SW 1271 (cell line): ENCODE data around the gene CD83.

Source experiments
- DNase-seq, 2 experiments: peaks; one replicate each; lab custom pipeline; 2025; lab: John Stamatoyannopoulos, UW

Gene CD83

GRCh38 chr6:14091339-14091978, 26.1 kb upstream of the CD83 start:
- no peak for DNase-seq

- DNase-seq, result no peak
These were observed 25.3 kb upstream of the CD83 start for GRCh38 chr6:14092316-14092715.

GRCh38 chr6:14092838-14093789, 24.5 kb upstream of the CD83 start:
- DNase-seq, result no peak

- DNase-seq, result no peak
These were observed 22.9 kb upstream of the CD83 start for GRCh38 chr6:14094721-14095120.

- DNase-seq, result no peak
These were observed 22.1 kb upstream of the CD83 start for GRCh38 chr6:14095437-14095836.

GRCh38 chr6:14100138-14100537, 17.4 kb upstream of the CD83 start:
- DNase-seq, result no peak

GRCh38 chr6:14100966-14101365, 16.6 kb upstream of the CD83 start:
- no peak for DNase-seq

GRCh38 chr6:14102383-14102782, 15.2 kb upstream of the CD83 start:
- no peak for DNase-seq

- DNase-seq, result no peak
These were observed 12.0 kb upstream of the CD83 start for GRCh38 chr6:14105547-14105946.

- no peak for DNase-seq
These were observed 10.6 kb upstream of the CD83 start for GRCh38 chr6:14107000-14107399.

GRCh38 chr6:14107711-14108494, 9.7 kb upstream of the CD83 start:
- no peak for DNase-seq

GRCh38 chr6:14108571-14109410, 8.8 kb upstream of the CD83 start:
- no peak for DNase-seq

GRCh38 chr6:14109411-14109826, 8.2 kb upstream of the CD83 start:
- DNase-seq, result no peak

GRCh38 chr6:14110001-14110818, 7.4 kb upstream of the CD83 start:
- no peak for DNase-seq

GRCh38 chr6:14113976-14114375, 3.6 kb upstream of the CD83 start:
- DNase-seq, result no peak

- DNase-seq, result no peak
These were observed 493 bp downstream of the CD83 start for GRCh38 chr6:14118091-14118439.

GRCh38 chr6:14118446-14118845, 874 bp downstream of the CD83 start:
- no peak for DNase-seq

GRCh38 chr6:14119784-14120183, 2.2 kb downstream of the CD83 start:
- DNase-seq, result no peak

- no peak for DNase-seq
These were observed 3.0 kb downstream of the CD83 start for GRCh38 chr6:14120546-14120945.

- DNase-seq, result no peak
These were observed 4.4 kb downstream of the CD83 start for GRCh38 chr6:14121936-14122344.
